GM23248 (cell line): ENCODE results near the gene HEXA.

Source experiments
- EZH2 ChIP-seq: fragments of 200-600 bp; sonication (generic); IDR thresholded peaks from 2 replicates; pipeline ENCODE4 v1.6.1; 2018; ENCODE audit warnings: antibody characterized with exemption, mild to moderate bottlenecking; ENCODE audit not compliant: insufficient read depth, poor library complexity, severe bottlenecking
- EZH2phosphoT487 ChIP-seq: fragments of 200-600 bp; sonication (generic); IDR thresholded peaks from 2 replicates; pipeline ENCODE4 v1.6.1; 2018; ENCODE audit warnings: antibody characterized with exemption, moderate library complexity, mild to moderate bottlenecking, low read depth; ENCODE audit not compliant: insufficient read depth

- no peak for TF ChIP-seq EZH2
- no peak for TF ChIP-seq EZH2phosphoT487
Observed at GRCh38 chr15:72302955-72303354, 72.9 kb downstream of the HEXA start.
